Prostate gland (tissue), 2 donors: ENCODE measurements around the gene FRMD3.

Source experiments
- CTCF ChIP-seq, 4 experiments: fragments of 200-600 bp in 2 of 4; fragments of 450-650 bp in 2 of 4; sonication (generic) in 2 of 4; IDR thresholded peaks; 1 replicate in 3 of 4; 2 replicates in 1 of 4; pipeline ENCODE4 v1.5.1; 2016 to 2019; ENCODE audit warnings: antibody characterized with exemption in 4 of 4, mild to moderate bottlenecking in 2 of 4, moderate library complexity in 2 of 4
- POLR2A ChIP-seq: fragments of 450-650 bp; IDR thresholded peaks from one replicate; pipeline ENCODE4 v1.6.1; 2016; ENCODE audit warnings: antibody characterized with exemption, mild to moderate bottlenecking

- TF ChIP-seq CTCF (IDR thresholded peaks at IDR 0.05) (no peak), POLR2A (no peak)
These were observed 119.9 kb downstream of the FRMD3 start for GRCh38 chr9:83418283-83418682.
